ENCODE results near the gene REPS1. TPM values are rescaled to one million over a fixed set of nuclear protein-coding genes. Genes with fewer than 3 reads are reported as not detected.

REPS1 gene
- total RNA-seq, 1 experiment from 2014 or later, result 28.6 TPM

GRCh38 chr6:138925806-138926205 lies 62.2 kb downstream of the REPS1 start:
- ChIA-PET POLR2A (interaction anchor here (0.6 kb wide), 1 partner anchor 294 kb away, joined by 9 read pairs; no protein-coding TSS in a partner anchor), CTCF (interaction anchor here (0.7 kb wide), 1 partner anchor 100 kb away, joined by 3 read pairs; no protein-coding TSS in a partner anchor)
- Histone ChIP-seq H3K27ac (ENCODE audit: low read length) (no peak overlapping the region), H3K4me3 (ENCODE audit: low read depth in 2 of 2, low read length in 2 of 2) (no peak overlapping the region), H3K27me3 (ENCODE audit: control insufficient read depth, insufficient read depth, low read length) (no peaks in the 10 kb centered on the region), H3K36me3 (ENCODE audit: control insufficient read depth, insufficient read depth, low read length) (peaks cover under 1% of the 10 kb centered on the region; the same call in 1 of the 2 replicates), H3K9me3 (ENCODE audit: control insufficient read depth, insufficient read depth, low read depth, low read length) (no peaks in the 10 kb centered on the region), H3K4me1 (ENCODE audit: control insufficient read depth, insufficient read depth, low read length) (no peaks in the 10 kb centered on the region)
- in situ Hi-C loops (cut with HindIII; ENCODE audit: low pct_unique_long_range_greater_than_20kb, low sequenced_read_pairs), result no loop called here
- no peak for ATAC-seq
- BruUV-seq (replicated peaks), result no TSS peak
- no peak for TF ChIP-seq POLR2AphosphoS5 (IDR thresholded peaks at IDR 0.05; ENCODE audit: low read depth, low read length)
- TF ChIP-seq TCF7L2 (IDR thresholded peaks at IDR 0.05; ENCODE audit: low read depth, low read length), result no peak
- TF ChIP-seq, protein P1, sequence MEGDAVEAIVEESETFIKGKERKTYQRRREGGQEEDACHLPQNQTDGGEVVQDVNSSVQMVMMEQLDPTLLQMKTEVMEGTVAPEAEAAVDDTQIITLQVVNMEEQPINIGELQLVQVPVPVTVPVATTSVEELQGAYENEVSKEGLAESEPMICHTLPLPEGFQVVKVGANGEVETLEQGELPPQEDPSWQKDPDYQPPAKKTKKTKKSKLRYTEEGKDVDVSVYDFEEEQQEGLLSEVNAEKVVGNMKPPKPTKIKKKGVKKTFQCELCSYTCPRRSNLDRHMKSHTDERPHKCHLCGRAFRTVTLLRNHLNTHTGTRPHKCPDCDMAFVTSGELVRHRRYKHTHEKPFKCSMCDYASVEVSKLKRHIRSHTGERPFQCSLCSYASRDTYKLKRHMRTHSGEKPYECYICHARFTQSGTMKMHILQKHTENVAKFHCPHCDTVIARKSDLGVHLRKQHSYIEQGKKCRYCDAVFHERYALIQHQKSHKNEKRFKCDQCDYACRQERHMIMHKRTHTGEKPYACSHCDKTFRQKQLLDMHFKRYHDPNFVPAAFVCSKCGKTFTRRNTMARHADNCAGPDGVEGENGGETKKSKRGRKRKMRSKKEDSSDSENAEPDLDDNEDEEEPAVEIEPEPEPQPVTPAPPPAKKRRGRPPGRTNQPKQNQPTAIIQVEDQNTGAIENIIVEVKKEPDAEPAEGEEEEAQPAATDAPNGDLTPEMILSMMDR (IDR thresholded peaks at IDR 0.05), result no peak
- TF ChIP-seq SIN3A (IDR thresholded peaks at IDR 0.05; ENCODE audit: borderline replicate concordance, insufficient read depth, low read depth, low read length), result no peak
- TF ChIP-seq, protein P2, sequence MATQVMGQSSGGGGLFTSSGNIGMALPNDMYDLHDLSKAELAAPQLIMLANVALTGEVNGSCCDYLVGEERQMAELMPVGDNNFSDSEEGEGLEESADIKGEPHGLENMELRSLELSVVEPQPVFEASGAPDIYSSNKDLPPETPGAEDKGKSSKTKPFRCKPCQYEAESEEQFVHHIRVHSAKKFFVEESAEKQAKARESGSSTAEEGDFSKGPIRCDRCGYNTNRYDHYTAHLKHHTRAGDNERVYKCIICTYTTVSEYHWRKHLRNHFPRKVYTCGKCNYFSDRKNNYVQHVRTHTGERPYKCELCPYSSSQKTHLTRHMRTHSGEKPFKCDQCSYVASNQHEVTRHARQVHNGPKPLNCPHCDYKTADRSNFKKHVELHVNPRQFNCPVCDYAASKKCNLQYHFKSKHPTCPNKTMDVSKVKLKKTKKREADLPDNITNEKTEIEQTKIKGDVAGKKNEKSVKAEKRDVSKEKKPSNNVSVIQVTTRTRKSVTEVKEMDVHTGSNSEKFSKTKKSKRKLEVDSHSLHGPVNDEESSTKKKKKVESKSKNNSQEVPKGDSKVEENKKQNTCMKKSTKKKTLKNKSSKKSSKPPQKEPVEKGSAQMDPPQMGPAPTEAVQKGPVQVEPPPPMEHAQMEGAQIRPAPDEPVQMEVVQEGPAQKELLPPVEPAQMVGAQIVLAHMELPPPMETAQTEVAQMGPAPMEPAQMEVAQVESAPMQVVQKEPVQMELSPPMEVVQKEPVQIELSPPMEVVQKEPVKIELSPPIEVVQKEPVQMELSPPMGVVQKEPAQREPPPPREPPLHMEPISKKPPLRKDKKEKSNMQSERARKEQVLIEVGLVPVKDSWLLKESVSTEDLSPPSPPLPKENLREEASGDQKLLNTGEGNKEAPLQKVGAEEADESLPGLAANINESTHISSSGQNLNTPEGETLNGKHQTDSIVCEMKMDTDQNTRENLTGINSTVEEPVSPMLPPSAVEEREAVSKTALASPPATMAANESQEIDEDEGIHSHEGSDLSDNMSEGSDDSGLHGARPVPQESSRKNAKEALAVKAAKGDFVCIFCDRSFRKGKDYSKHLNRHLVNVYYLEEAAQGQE (IDR thresholded peaks at IDR 0.05; ENCODE audit: insufficient read depth in 1 of 2, low read depth in 2 of 2, low read length in 1 of 2), result no peak
- intact Hi-C loops (cut with micrococcal nuclease; ENCODE audit: unreplicated experiment), result no loop called here
- no peak for DNase-seq (ENCODE audit: low read depth, low spot score)

GRCh38 chr6:138923561-138923960 lies 64.5 kb downstream of the REPS1 start:
- Histone ChIP-seq H3K9me3 (ENCODE audit: control insufficient read depth, insufficient read depth, low read depth, low read length) (no peaks in the 10 kb centered on the region), H3K36me3 (ENCODE audit: control insufficient read depth, insufficient read depth, low read length) (peaks cover 9% of the 10 kb centered on the region), H3K27me3 (ENCODE audit: control insufficient read depth, insufficient read depth, low read length) (no peaks in the 10 kb centered on the region), H3K4me1 (ENCODE audit: control insufficient read depth, insufficient read depth, low read length) (no peaks in the 10 kb centered on the region), H3K4me3 (ENCODE audit: low read depth in 2 of 2, low read length in 2 of 2) (no peak overlapping the region), H3K27ac (ENCODE audit: low read length) (no peak overlapping the region)
- ChIA-PET CTCF (no interaction called here), POLR2A (no interaction called here)
- in situ Hi-C loops (cut with HindIII; ENCODE audit: low pct_unique_long_range_greater_than_20kb, low sequenced_read_pairs) (no loop called here), intact Hi-C loops (cut with micrococcal nuclease; ENCODE audit: unreplicated experiment) (no loop called here)
- TF ChIP-seq TCF7L2 (IDR thresholded peaks at IDR 0.05; ENCODE audit: low read depth, low read length) (no peak), POLR2AphosphoS5 (IDR thresholded peaks at IDR 0.05; ENCODE audit: low read depth, low read length) (no peak), SIN3A (IDR thresholded peaks at IDR 0.05; ENCODE audit: borderline replicate concordance, insufficient read depth, low read depth, low read length) (no peak)
- TF ChIP-seq, protein P1 (IDR thresholded peaks at IDR 0.05), result no peak
- TF ChIP-seq, protein P2 (IDR thresholded peaks at IDR 0.05; ENCODE audit: insufficient read depth in 1 of 2, low read depth in 2 of 2, low read length in 1 of 2), result no peak
- BruUV-seq (replicated peaks), result no TSS peak
- ATAC-seq (no peak), DNase-seq (ENCODE audit: low read depth, low spot score) (no peak)

Data from Panc1 (cell line).